K562 (cell line): ENCODE results near the gene RGS14. TPM values are rescaled to one million over a fixed set of nuclear protein-coding genes. Genes with fewer than 3 reads are reported as not detected.

Experiments used
- ATAC-seq: fragments of 200-7000 bp; cut with Tn5 transposase; 3 replicates; pipeline ENCODE4 v1.9.1; 2020; ENCODE audit warnings: moderate library complexity
- BruUV-seq: library from RNA; stranded (reverse); fragments of 400-500 nt; replicated peaks from 2 replicates; lab custom pipeline; 2021; lab: Mats Ljungman, UMichigan
- CTCF ChIA-PET: fragments of 300-600 bp; formaldehyde crosslinking; extraction: SDS; loops from one replicate; lab custom pipeline; 2021; ENCODE audit warnings: low intra/inter-chr PET ratio; lab: Yijun Ruan, JAX
- POLR2A ChIA-PET: fragments of 300-600, 350-650 bp; sonication (Branson Sonifier 250); formaldehyde crosslinking; extraction: SDS; loops from one replicate; lab custom pipeline; 2021; ENCODE audit warnings: antibody characterized with exemption, inconsistent platforms; lab: Yijun Ruan, JAX
- DNase-seq, 4 experiments: peaks; one replicate each; pipeline versions ENCODE4 v3.0.0 to v3.0.0-alpha.2; 2011 to 2018; ENCODE audit warnings: low spot score in 3 of 4, mixed read lengths in 3 of 4; ENCODE audit errors: extremely low read depth in 1 of 4
- FAIRE-seq: peaks from 2 replicates; lab custom pipeline; 2011; peaks lifted over from hg19 to GRCh38; lab: Jason Lieb, UNC
- H2AFZ ChIP-seq: 2 replicates; pipeline ENCODE4 v1.6.0; 2011; ENCODE audit warnings: low read depth, low read length, control low read depth, inconsistent platforms
- H3K27ac ChIP-seq: fragments of 200-600 bp; 3 replicates; pipeline ENCODE4 v1.8.0; 2011; ENCODE audit warnings: low read depth, mild to moderate bottlenecking, control low read depth, inconsistent platforms, low read length, moderate library complexity, mixed read lengths; ENCODE audit errors: extremely low read depth
- H3K27me3 ChIP-seq, 2 experiments: fragments of 300-600 bp in 1 of 2; 2 replicates in 1 of 2; 3 replicates in 1 of 2; pipeline versions ENCODE4 v1.6.0 to v1.8.0; 2011; ENCODE audit warnings: inconsistent platforms in 2 of 2, low read length in 2 of 2, mild to moderate bottlenecking in 1 of 2, mixed read lengths in 1 of 2, moderate library complexity in 1 of 2; ENCODE audit not compliant: control insufficient read depth in 2 of 2, insufficient read depth in 2 of 2
- H3K36me3 ChIP-seq: fragments of 300-600 bp; 3 replicates; pipeline ENCODE4 v1.8.0; 2011; ENCODE audit warnings: mild to moderate bottlenecking, low read length, inconsistent platforms; ENCODE audit not compliant: control insufficient read depth, insufficient read depth
- H3K4me1 ChIP-seq, 2 experiments: fragments of 200-600 bp in 1 of 2; replicated peaks in 1 of 2; 2 replicates in 1 of 2; 3 replicates in 1 of 2; pipeline versions ENCODE4 v1.5.1 to v1.8.0; 2011; ENCODE audit warnings: inconsistent platforms in 2 of 2, low read length in 2 of 2, mild to moderate bottlenecking in 1 of 2, mixed read lengths in 1 of 2, moderate library complexity in 1 of 2; ENCODE audit not compliant: control insufficient read depth in 2 of 2, insufficient read depth in 2 of 2
- H3K4me2 ChIP-seq: 2 replicates; pipeline ENCODE4 v1.6.1; 2011; ENCODE audit warnings: low read length, control low read depth, inconsistent platforms, mixed read lengths; ENCODE audit not compliant: insufficient read depth
- H3K4me3 ChIP-seq: fragments of 200-600 bp; sonication (generic), shearing (Covaris generic); 2 replicates; pipeline ENCODE4 v1.5.1; 2016; ENCODE audit warnings: control low read depth, inconsistent platforms
- H3K79me2 ChIP-seq: fragments of 200-600 bp; 3 replicates; pipeline ENCODE4 v1.8.0; 2011; ENCODE audit warnings: low read length, inconsistent platforms; ENCODE audit not compliant: control insufficient read depth, insufficient read depth
- H3K9ac ChIP-seq, 2 experiments: 2 replicates each; pipeline versions ENCODE4 v1.6.0 to v1.6.1; 2011; ENCODE audit warnings: low read depth in 2 of 2, low read length in 2 of 2, control low read depth in 1 of 2, inconsistent platforms in 1 of 2, mild to moderate bottlenecking in 1 of 2, mixed read lengths in 1 of 2; ENCODE audit not compliant: insufficient read depth in 1 of 2
- H3K9me1 ChIP-seq: one replicate; pipeline ENCODE4 v1.6.0; 2011; ENCODE audit warnings: inconsistent platforms, mild to moderate bottlenecking, low read length, moderate library complexity; ENCODE audit not compliant: control insufficient read depth, insufficient read depth
- H3K9me3 ChIP-seq: replicated peaks from 2 replicates; pipeline ENCODE4 v1.5.1; 2011; ENCODE audit warnings: low read depth, low read length, inconsistent platforms; ENCODE audit not compliant: control insufficient read depth, insufficient read depth
- H4K20me1 ChIP-seq: replicated peaks from 2 replicates; pipeline ENCODE4 v1.6.1; 2011; ENCODE audit warnings: low read length, inconsistent platforms, mixed read lengths; ENCODE audit not compliant: control insufficient read depth, insufficient read depth
- BRF2 ChIP-seq: IDR thresholded peaks from 3 replicates; pipeline ENCODE4 v1.6.1; 2011; ENCODE audit warnings: borderline replicate concordance, mild to moderate bottlenecking; ENCODE audit not compliant: insufficient read length, insufficient read depth
- ETS1 ChIP-seq: conservative IDR thresholded peaks from 2 replicates; pipeline ENCODE4 v1.6.1; 2011; ENCODE audit warnings: low read depth, mild to moderate bottlenecking, low read length; ENCODE audit not compliant: control insufficient read depth
- EZH2 ChIP-seq: IDR thresholded peaks from 2 replicates; pipeline ENCODE4 v1.6.1; 2012; ENCODE audit warnings: low read depth, mild to moderate bottlenecking, inconsistent platforms, low read length, borderline replicate concordance
- FOXA3 ChIP-seq, 2 experiments: fragments of 450-650 bp in 1 of 2; sonication (generic) in 1 of 2; formaldehyde crosslinking; IDR thresholded peaks in 1 of 2; conservative IDR thresholded peaks in 1 of 2; 2 replicates each; pipeline versions ENCODE4 v1.4.0 to v1.8.0; 2020 to 2022; ENCODE audit warnings: mild to moderate bottlenecking in 2 of 2, missing genetic modification reagents in 1 of 2
- FUS ChIP-seq: fragments of 200-400 bp; formaldehyde crosslinking; optimal IDR thresholded peaks from 2 replicates; pipeline ENCODE3; 2017; ENCODE audit warnings: low read depth, low read length
- POLR2G ChIP-seq: fragments of 200-400 bp; formaldehyde crosslinking; IDR thresholded peaks from 2 replicates; pipeline ENCODE4 v1.6.1; 2017; ENCODE audit warnings: low read depth, mild to moderate bottlenecking, antibody characterized with exemption, low read length, moderate library complexity
- RREB1 ChIP-seq: fragments of 250-450 bp; sonication (Bioruptor Pico); IDR thresholded peaks from 2 replicates; pipeline ENCODE4 v1.4.0; 2020
- SP1 ChIP-seq: sonication (generic); formaldehyde crosslinking; IDR thresholded peaks from 2 replicates; pipeline ENCODE4 v1.8.1; 2022; ENCODE audit warnings: mild to moderate bottlenecking, missing genetic modification reagents
- TAF9B ChIP-seq: fragments of 450-650 bp; IDR thresholded peaks from 2 replicates; pipeline ENCODE4 v1.6.1; 2018; ENCODE audit warnings: mild to moderate bottlenecking; ENCODE audit not compliant: partially characterized antibody
- WGBS: fragments of 100-300 bp; shearing (Covaris generic); methylation state at CpG from one replicate; pipeline ENCODE4 v1.1.6; 2016; ENCODE audit warnings: low coverage, mixed read lengths; ENCODE audit not compliant: insufficient coverage; ENCODE audit errors: missing lambda C conversion rate; 5-methylcytosine and 5-hydroxymethylcytosine counted together
- in situ Hi-C: fragments of 300-500 bp; cut with MboI; formaldehyde crosslinking; loops from 4 replicates; pipeline ENCODE4 v1.15.0; 2018; ENCODE audit warnings: inconsistent platforms, mixed read lengths
- intact Hi-C: fragments of 100-400 bp; cut with micrococcal nuclease; formaldehyde crosslinking; loops from 2 replicates; pipeline ENCODE4 v1.14.2; 2022
- polyA plus RNA-seq, 8 experiments: library from polyadenylated mRNA; depleted of rRNA in 4 of 8; stranded (reverse) in 5 of 8; unstranded in 3 of 8; fragments of >200 nt; fragmentation: Nextera tagmentation in 2 of 8; fragmentation: Illumina TruSeq in 1 of 8; extraction: Ambion mirVana in 2 of 8; extraction: Trizol in 1 of 8; gene quantifications; 2 replicates each; pipeline versions ENCODE4 v1.2.1 to v1.2.3, GENCODE V29; 2011 to 2014; ENCODE audit warnings: inconsistent platforms in 1 of 8, missing spikeins in 1 of 8
- total RNA-seq, 7 experiments: library from RNA; depleted of rRNA in 6 of 7; stranded (reverse); fragments of >200 nt in 6 of 7; fragmentation: Illumina TruSeq in 2 of 7; extraction: Trizol in 2 of 7; gene quantifications; 2 replicates each; pipeline versions ENCODE4 v1.2.1 to v1.2.3, GENCODE V29; 2011 to 2021; ENCODE audit warnings: low replicate concordance in 1 of 7

RGS14 gene
- total and polyA plus RNA-seq, 9 of the 15 experiments (the other 6 are each of a cell fraction or from before 2014, with no cell fraction given) = 0.28 to 75.9 (median 34.5) TPM

GRCh38 chr5:177329883-177330282, 27.8 kb upstream of the RGS14 start:
- DNase-seq = no peak
- intact Hi-C loops = no loop called here
- no peaks in the 10 kb centered on the region for H4K20me1 ChIP-seq
- H3K4me2 ChIP-seq = no peak overlapping the region
- H3K4me3 ChIP-seq = no peak overlapping the region
- no peaks in the 10 kb centered on the region for H3K9me3 ChIP-seq
- no peaks in the 10 kb centered on the region for H3K27me3 ChIP-seq
- H3K79me2 ChIP-seq = no peaks in the 10 kb centered on the region
- in situ Hi-C loops = no loop called here
- H3K9ac ChIP-seq = no peak overlapping the region
- H3K9me1 ChIP-seq = no peaks in the 10 kb centered on the region
- CTCF ChIA-PET = no interaction called here
- peaks cover 0 to 7% of the 10 kb centered on the region in 2 experiments; a peak in 1 of 5 replicates for H3K4me1 ChIP-seq
- WGBS = 91% methylated on average over 6 of the region's 6 CpGs
- TF ChIP-seq FUS (no peak), SP1 (CRISPR knock-in tag) (no peak), RREB1 (CRISPR knock-in tag) (no peak), EZH2 (no peak), POLR2G (no peak), FOXA3 (CRISPR knock-in tag; conservative IDR thresholded peaks at IDR 0.05 in 1 of 2, IDR thresholded peaks at IDR 0.05 in 1 of 2) (no peak), BRF2 (no peak), ETS1 (no peak), TAF9B (no peak)
- TF ChIP-seq, all 486 proteins: peak for 0
- no peak overlapping the region for H3K27ac ChIP-seq
- ATAC-seq (no peak), FAIRE-seq (no peak)
- BruUV-seq = no TSS peak
- POLR2A ChIA-PET = no interaction called here
- no peak overlapping the region for H2AFZ ChIP-seq
- peaks cover 65% of the 10 kb centered on the region; the same call in 2 of the 3 replicates for H3K36me3 ChIP-seq
